Right cardiac atrium (tissue), 5 donors: Measurements from ENCODE around the gene GSE1. TPM values are rescaled to one million over a fixed set of nuclear protein-coding genes. Genes with fewer than 3 reads are reported as not detected.

Experiments used
- ATAC-seq, 2 donors: fragments of 200-7000 bp; cut with Tn5 transposase; one replicate each; pipeline versions ENCODE4 v1.8.0 to v1.9.1; 2020; ENCODE audit warnings: moderate library complexity in 2 of 2, mild to moderate bottlenecking in 1 of 2
- DNase-seq, 3 donors: peaks; one replicate each; pipeline ENCODE4 v3.0.0-alpha.2; 2020
- H3K27ac ChIP-seq: one replicate; pipeline ENCODE4 v1.5.1; 2013; ENCODE audit warnings: mild to moderate bottlenecking, low read length, control low read depth, moderate library complexity
- H3K27me3 ChIP-seq: one replicate; pipeline ENCODE4 v1.6.1; 2013; ENCODE audit not compliant: control insufficient read depth, insufficient read depth
- H3K4me1 ChIP-seq: one replicate; pipeline ENCODE4 v1.6.1; 2013; ENCODE audit warnings: low read length; ENCODE audit not compliant: control insufficient read depth, insufficient read depth
- H3K4me3 ChIP-seq: one replicate; pipeline ENCODE4 v1.5.1; 2013; ENCODE audit warnings: low read length, control low read depth
- H3K9me3 ChIP-seq: one replicate; pipeline ENCODE4 v1.6.1; 2013; ENCODE audit warnings: low read length; ENCODE audit not compliant: control insufficient read depth
- WGBS: extraction: QIAGEN DNeasy Blood & Tissue Kit; methylation state at CpG from one replicate; pipeline ENCODE4 v1.1.7; 2013; 5-methylcytosine and 5-hydroxymethylcytosine counted together
- intact Hi-C, 4 donors: fragments of 100-400 bp; cut with DNase I; formaldehyde crosslinking; loops; one replicate each; pipeline versions ENCODE4 v1.11.0 to v1.14.0; 2022 to 2023
- polyA plus RNA-seq: library from polyadenylated mRNA; stranded (reverse); fragments of 200-250 nt; gene quantifications from one replicate; pipeline ENCODE4 v1.2.3, GENCODE V29; 2013
- total RNA-seq, 4 donors: library from RNA; stranded (reverse); fragmentation: NEBNext Ultra II Directional; extraction: Animal tissue kit (Norgen Biotek cat#: 25700); gene quantifications; one replicate each; pipeline ENCODE4 v1.2.1, GENCODE V29; 2021
- donor health status: healthy with polysubstance abuse.
- donor health status: DM: no; HTN: yes; CAD: no.
- donor health status: DM: no; HTN: no; CAD: no.
- donor health status: DM: no; HTN: yes; CAD: no; lungs with severe emphysema.
- donor health status: DM: yes; HTN: yes; CAD: no.

The GSE1 gene
- total and polyA plus RNA-seq, 5 donors = 40.3 to 99.8 (median 87.6) TPM

DNA sequence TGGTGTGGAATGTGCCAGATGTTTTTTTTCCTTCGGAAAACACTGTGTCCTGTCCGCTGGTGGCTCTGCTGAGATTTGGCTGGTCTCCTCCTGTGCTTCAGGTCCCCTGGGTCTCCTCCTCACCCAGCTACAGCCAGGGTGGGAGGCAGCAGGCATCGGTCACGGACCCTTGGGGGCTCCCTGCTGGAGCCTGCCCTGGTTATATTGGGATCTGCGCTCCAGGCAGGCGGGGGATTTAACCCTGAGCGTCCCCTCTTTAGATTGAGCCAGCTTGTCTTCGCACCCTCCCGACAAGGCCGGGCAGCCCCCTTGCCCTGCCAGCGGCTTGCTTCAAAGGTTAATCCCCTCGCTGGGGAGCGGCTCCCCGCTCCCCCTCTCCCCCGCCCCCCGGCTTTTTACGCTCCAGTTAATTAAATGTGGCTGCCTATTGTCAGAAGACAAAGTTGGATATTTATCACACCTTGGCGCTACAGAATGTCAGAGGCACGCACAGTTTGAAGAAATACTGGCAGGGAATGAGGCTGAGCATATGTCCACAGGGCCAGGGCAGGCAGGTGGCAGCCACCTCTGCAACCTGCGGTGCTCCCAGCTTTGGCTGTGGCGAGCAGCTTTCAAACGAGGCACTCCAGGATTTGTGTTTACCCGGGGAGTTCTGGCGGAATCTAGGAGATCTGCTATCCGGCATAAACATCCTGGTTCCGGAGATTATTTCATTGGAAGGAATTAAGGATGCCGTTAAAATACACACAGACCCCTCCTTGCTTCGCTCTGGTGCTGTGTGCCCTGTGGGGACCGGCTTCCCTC, 38.2 kb upstream of the GSE1 start:
- Histone ChIP-seq H3K4me1 (peaks cover 17% of the 10 kb centered on the region), H3K27me3 (no peaks in the 10 kb centered on the region), H3K27ac (peak overlapping the region; percentile 79), H3K4me3 (no peak overlapping the region), H3K9me3 (no peaks in the 10 kb centered on the region)
- peak in 1 of 2 donors; percentile 5 for ATAC-seq
- 40% methylated on average over 29 of the region's 29 CpGs for WGBS
- intact Hi-C loops = no loop called here
- DNase-seq = no peak

- Histone ChIP-seq H3K4me3 (no peak overlapping the region), H3K9me3 (no peaks in the 10 kb centered on the region), H3K4me1 (peaks cover 15% of the 10 kb centered on the region), H3K27ac (no peak overlapping the region), H3K27me3 (no peaks in the 10 kb centered on the region)
- intact Hi-C loops = no loop called here
- DNase-seq (no peak), ATAC-seq (no peak)
- 65% methylated on average over 5 of the region's 5 CpGs for whole genome bisulfite sequencing
These were observed 37.2 kb upstream of the GSE1 start for GRCh38 chr16:85575920-85576319.

DNA sequence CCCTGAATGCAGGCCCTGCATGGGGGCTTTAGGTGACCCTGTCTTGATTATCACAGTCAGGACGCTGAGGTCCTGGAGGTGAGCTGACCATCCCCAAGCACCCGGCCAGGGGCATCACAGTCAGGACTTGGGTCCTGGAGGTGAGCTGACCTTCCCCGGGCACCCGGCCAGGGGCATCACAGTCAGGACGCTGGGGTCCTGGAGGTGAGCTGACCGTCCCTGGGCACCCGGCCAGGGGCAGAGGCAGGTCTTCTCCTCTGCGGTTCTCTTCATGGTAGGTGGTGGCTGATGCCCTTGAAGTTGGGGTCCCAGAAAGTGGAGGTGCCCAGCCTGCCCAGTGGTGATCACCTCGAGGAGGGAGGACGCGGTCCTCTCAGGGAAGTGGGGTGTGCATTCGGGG, 36.2 kb upstream of the GSE1 start:
- no peak overlapping the region for H3K27ac ChIP-seq
- no peaks in the 10 kb centered on the region for H3K9me3 ChIP-seq
- no peaks in the 10 kb centered on the region for H3K27me3 ChIP-seq
- ATAC-seq (no peak), DNase-seq (no peak)
- H3K4me1 ChIP-seq = peaks cover 15% of the 10 kb centered on the region
- 87% methylated on average over 12 of the region's 12 CpGs for WGBS
- no peak overlapping the region for H3K4me3 ChIP-seq
- intact Hi-C loops = no loop called here

GRCh38 chr16:85577899-85578598, 35.1 kb upstream of the GSE1 start:
- no peaks in the 10 kb centered on the region for H3K27me3 ChIP-seq
- ATAC-seq (no peak), DNase-seq (no peak)
- no peak overlapping the region for H3K4me3 ChIP-seq
- H3K27ac ChIP-seq = no peak overlapping the region
- peaks cover 13% of the 10 kb centered on the region for H3K4me1 ChIP-seq
- 84% methylated on average over 20 of the region's 20 CpGs for WGBS
- intact Hi-C loops = no loop called here
- H3K9me3 ChIP-seq = no peaks in the 10 kb centered on the region

DNA sequence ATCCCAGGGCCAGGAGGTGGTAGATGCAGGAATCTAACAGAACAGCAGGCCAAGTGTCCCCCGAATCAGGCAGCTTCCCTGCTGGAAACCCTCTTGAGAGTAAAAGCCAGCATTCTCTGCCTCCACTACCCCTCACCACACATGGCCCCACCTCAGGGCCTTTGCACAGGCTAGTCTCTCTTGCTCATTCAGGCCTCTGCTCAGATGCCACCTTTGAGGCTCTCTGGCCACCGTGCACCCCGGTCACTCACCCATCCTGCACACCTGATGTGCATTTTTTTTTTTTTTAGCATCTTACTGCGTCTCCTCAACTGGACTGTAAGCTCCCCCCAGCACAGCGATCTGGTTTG, 34.5 kb upstream of the GSE1 start:
- Histone ChIP-seq H3K4me3 (no peak overlapping the region), H3K9me3 (no peaks in the 10 kb centered on the region), H3K27me3 (no peaks in the 10 kb centered on the region), H3K27ac (no peak overlapping the region), H3K4me1 (peaks cover 15% of the 10 kb centered on the region)
- DNase-seq (no peak), ATAC-seq (no peak)
- WGBS = 95% methylated on average over 5 of the region's 5 CpGs
- intact Hi-C loops = no loop called here

GRCh38 chr16:85579191-85579590, 33.9 kb upstream of the GSE1 start:
- no peak overlapping the region for H3K27ac ChIP-seq
- no peak for ATAC-seq
- no peaks in the 10 kb centered on the region for H3K27me3 ChIP-seq
- H3K9me3 ChIP-seq = no peaks in the 10 kb centered on the region
- 77% methylated on average over 13 of the region's 13 CpGs for WGBS
- H3K4me3 ChIP-seq = no peak overlapping the region
- DNase-seq = no peak
- intact Hi-C loops = no loop called here
- H3K4me1 ChIP-seq = peaks cover 13% of the 10 kb centered on the region

GRCh38 chr16:85579923-85580580, 33.1 kb upstream of the GSE1 start:
- peak; percentile 28 to 30 for ATAC-seq
- WGBS = 57% methylated on average over 11 of the region's 11 CpGs
- DNase-seq = no peak
- Histone ChIP-seq H3K9me3 (no peaks in the 10 kb centered on the region), H3K4me3 (no peak overlapping the region), H3K27ac (no peak overlapping the region), H3K27me3 (no peaks in the 10 kb centered on the region), H3K4me1 (peaks cover 6% of the 10 kb centered on the region)
- intact Hi-C loops = no loop called here

GRCh38 chr16:85580684-85581083, 32.4 kb upstream of the GSE1 start:
- intact Hi-C loops = no loop called here
- Histone ChIP-seq H3K4me3 (no peak overlapping the region), H3K9me3 (no peaks in the 10 kb centered on the region), H3K4me1 (peaks cover 4% of the 10 kb centered on the region), H3K27ac (no peak overlapping the region), H3K27me3 (no peaks in the 10 kb centered on the region)
- ATAC-seq = no peak
- DNase-seq = no peak
- 97% methylated on average over 7 of the region's 7 CpGs for WGBS

DNA sequence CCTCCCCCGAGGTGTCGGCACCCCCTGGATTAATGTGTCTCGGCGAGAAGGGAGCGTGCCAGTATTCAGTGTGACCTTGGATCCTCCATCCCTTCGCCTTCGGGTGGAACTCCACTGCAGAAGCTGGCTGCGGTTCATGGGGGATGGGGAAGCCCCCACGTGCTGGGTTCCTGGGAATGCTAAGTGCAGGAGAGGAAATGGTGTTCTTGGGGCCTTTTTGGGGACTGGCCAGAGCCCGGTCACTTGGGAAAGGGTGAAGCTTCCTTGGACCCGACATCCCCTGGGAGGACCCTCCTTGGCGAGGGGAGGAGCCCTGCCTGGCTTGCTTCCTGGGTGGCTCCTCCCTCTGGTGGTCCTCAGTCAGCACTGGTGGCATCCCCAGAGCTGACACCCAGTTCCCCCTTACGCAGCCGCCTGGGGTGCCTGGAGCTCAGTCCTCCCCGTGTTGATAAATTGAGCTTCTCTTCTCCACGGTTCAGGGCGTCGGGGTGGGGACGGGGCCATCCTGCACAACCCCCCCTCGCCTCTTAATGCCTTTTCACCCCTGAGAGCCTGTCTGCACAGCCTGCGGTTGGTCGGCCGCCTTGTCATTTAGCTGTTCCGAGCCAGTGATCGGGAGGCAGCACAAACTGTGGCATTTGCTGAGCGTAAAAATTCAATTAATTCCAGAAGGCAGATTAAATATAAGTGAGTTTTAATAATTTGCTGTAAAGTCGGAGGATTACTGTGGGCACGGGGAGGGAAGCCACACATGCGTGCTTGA, 30.7 kb upstream of the GSE1 start:
- Histone ChIP-seq H3K4me3 (no peak overlapping the region), H3K4me1 (peaks cover 8% of the 10 kb centered on the region), H3K27ac (no peak overlapping the region), H3K9me3 (no peaks in the 10 kb centered on the region), H3K27me3 (no peaks in the 10 kb centered on the region)
- no peak for DNase-seq
- no peak for ATAC-seq
- WGBS = 74% methylated on average over 29 of the region's 29 CpGs
- intact Hi-C loops = no loop called here

GRCh38 chr16:85583491-85584181, 29.5 kb upstream of the GSE1 start:
- no peaks in the 10 kb centered on the region for H3K9me3 ChIP-seq
- no peak overlapping the region for H3K27ac ChIP-seq
- no peaks in the 10 kb centered on the region for H3K27me3 ChIP-seq
- no peak for DNase-seq
- no peak for ATAC-seq
- H3K4me3 ChIP-seq = no peak overlapping the region
- 73% methylated on average over 22 of the region's 22 CpGs for WGBS
- intact Hi-C loops = no loop called here
- H3K4me1 ChIP-seq = peaks cover 8% of the 10 kb centered on the region
